Caco-2 (cell line): ENCODE results near the gene HECA. TPM values are rescaled to one million over a fixed set of nuclear protein-coding genes. Genes with fewer than 3 reads are reported as not detected.
"Not testable (repeated sequence)": the region's sequence is repeated elsewhere in the genome, so short reads cannot be mapped to it uniquely, and the experiment has no call there.

Source experiments
- BruUV-seq: library from RNA; stranded (reverse); fragments of 400-500 nt; replicated peaks from 2 replicates; lab custom pipeline; 2021; lab: Mats Ljungman, UMichigan
- CTCF ChIA-PET: fragments of 300-600 bp; sonication (Branson Sonifier 250); formaldehyde crosslinking; loops from one replicate; lab custom pipeline; 2022; ENCODE audit warnings: antibody characterized with exemption; lab: Charles Lee
- POLR2A ChIA-PET: fragments of 300-600 bp; sonication (Branson Sonifier 250); formaldehyde crosslinking; loops from one replicate; lab custom pipeline; 2022; ENCODE audit warnings: antibody characterized with exemption; lab: Charles Lee
- DNase-seq, 2 experiments: peaks; one replicate each; pipeline versions ENCODE4 v3.0.0 to v3.0.0-alpha.2; 2020 to 2022
- H3K27me3 ChIP-seq: replicated peaks from 2 replicates; pipeline ENCODE4 v1.6.0; 2011; ENCODE audit warnings: low read length; ENCODE audit not compliant: control insufficient read depth, insufficient read depth
- H3K36me3 ChIP-seq: 2 replicates; pipeline ENCODE4 v1.5.1; 2011; ENCODE audit warnings: low read length; ENCODE audit not compliant: control insufficient read depth, insufficient read depth
- H3K4me1 ChIP-seq: fragments of 250-450 bp; sonication (Bioruptor Pico); 2 replicates; pipeline ENCODE4 v1.5.1; 2020; ENCODE audit warnings: mild to moderate bottlenecking
- H3K4me3 ChIP-seq: 2 replicates; pipeline ENCODE4 v1.5.1; 2011; ENCODE audit warnings: low read depth, mild to moderate bottlenecking, control low read depth, low read length
- H3K9me3 ChIP-seq: fragments of 250-450 bp; sonication (Bioruptor Pico); 2 replicates; pipeline ENCODE4 v1.5.1; 2020; ENCODE audit warnings: mild to moderate bottlenecking, moderate library complexity
- H3K27ac Mint-ChIP-seq: one replicate; pipeline ENCODE4 v1.8.0; 2022; ENCODE audit warnings: mixed read lengths; ENCODE audit not compliant: unreplicated experiment
- H3K27me3 Mint-ChIP-seq: one replicate; pipeline ENCODE4 v1.8.0; 2022; ENCODE audit warnings: mixed read lengths; ENCODE audit not compliant: insufficient read depth, unreplicated experiment
- H3K36me3 Mint-ChIP-seq: one replicate; pipeline ENCODE4 v1.8.0; 2022; ENCODE audit warnings: mild to moderate bottlenecking, mixed read lengths; ENCODE audit not compliant: insufficient read depth, unreplicated experiment
- H3K4me1 Mint-ChIP-seq: one replicate; pipeline ENCODE4 v1.8.0; 2022; ENCODE audit warnings: low read depth, mixed read lengths; ENCODE audit not compliant: unreplicated experiment
- H3K4me3 Mint-ChIP-seq: one replicate; pipeline ENCODE4 v1.8.0; 2022; ENCODE audit warnings: mild to moderate bottlenecking, moderate library complexity, mixed read lengths; ENCODE audit not compliant: unreplicated experiment
- H3K9me3 Mint-ChIP-seq: one replicate; pipeline ENCODE4 v1.8.0; 2022; ENCODE audit warnings: mixed read lengths; ENCODE audit not compliant: unreplicated experiment
- CTCF ChIP-seq, 2 experiments: fragments of 200-600 bp in 1 of 2; IDR thresholded peaks; 1 replicate in 1 of 2; 2 replicates in 1 of 2; pipeline versions ENCODE4 v1.5.1 to v1.8.0; 2011 to 2022; ENCODE audit warnings: antibody characterized with exemption in 1 of 2, control low read depth in 1 of 2, inconsistent platforms in 1 of 2, low read depth in 1 of 2, low read length in 1 of 2, mild to moderate bottlenecking in 1 of 2, moderate library complexity in 1 of 2; ENCODE audit not compliant: insufficient read depth in 1 of 2, severe bottlenecking in 1 of 2, unreplicated experiment in 1 of 2
- intact Hi-C: fragments of 100-400 bp; cut with micrococcal nuclease; formaldehyde crosslinking; loops from one replicate; pipeline ENCODE4 v1.10.0; 2022; ENCODE audit not compliant: unreplicated experiment
- total RNA-seq: library from RNA; stranded (reverse); gene quantifications from 2 replicates; pipeline ENCODE4 v1.2.3, GENCODE V29; 2022

Gene HECA
- total RNA-seq, 1 experiment from 2014 or later, result 4.9 TPM

GRCh38 chr6:139156551-139156950 is 21.7 kb downstream of the HECA start:
- TF ChIP-seq CTCF (IDR thresholded peaks at IDR 0.05; ENCODE audit: insufficient read depth in 1 of 2, low read depth in 1 of 2, low read length in 1 of 2, severe bottlenecking in 1 of 2, unreplicated experiment in 1 of 2), result no peak
- Histone ChIP-seq H3K4me3 (no peak overlapping the region), H3K9me3 (no peaks in the 10 kb centered on the region), H3K4me1 (peaks cover 24% of the 10 kb centered on the region), H3K36me3 (no peaks in the 10 kb centered on the region), H3K27me3 (no peaks in the 10 kb centered on the region)
- DNase-seq, result no peak
- Mint-ChIP-seq H3K27me3 (no peaks in the 10 kb centered on the region), H3K4me1 (peaks cover 31% of the 10 kb centered on the region), H3K9me3 (no peaks in the 10 kb centered on the region), H3K4me3 (peak overlapping the region; percentile 52), H3K27ac (peak overlapping the region; percentile 96), H3K36me3 (peaks cover 6% of the 10 kb centered on the region)
- intact Hi-C loops, result no loop called here
- ChIA-PET CTCF (no interaction called here), POLR2A (no interaction called here)
- BruUV-seq, result TSS peak; percentile 47

- H3K4me3 Mint-ChIP-seq, result peak overlapping the region; percentile 38
- H3K27me3 Mint-ChIP-seq, H3K36me3 Mint-ChIP-seq, H3K36me3 ChIP-seq, H3K9me3 Mint-ChIP-seq, CTCF ChIA-PET, H3K4me3 ChIP-seq, intact Hi-C loops, H3K9me3 ChIP-seq, POLR2A ChIA-PET, BruUV-seq, H3K27me3 ChIP-seq: not testable (repeated sequence)
- peaks cover 26% of the 10 kb centered on the region for H3K4me1 ChIP-seq
- DNase-seq, result peak; percentile 67 to 85
- peak overlapping the region; percentile 96 for H3K27ac Mint-ChIP-seq
- H3K4me1 Mint-ChIP-seq, result peaks cover 33% of the 10 kb centered on the region
Measured at GRCh38 chr6:139157086-139157485, 22.2 kb downstream of the HECA start.

GRCh38 chr6:139159016-139159415 is 24.1 kb downstream of the HECA start:
- peaks cover 6% of the 10 kb centered on the region for H3K36me3 Mint-ChIP-seq
- BruUV-seq, result no TSS peak

More at GRCh38 chr6:139159016-139159415, 24.1 kb downstream of the HECA start:
- Histone ChIP-seq H3K4me1 (peaks cover 30% of the 10 kb centered on the region), H3K36me3 (no peaks in the 10 kb centered on the region), H3K9me3 (no peaks in the 10 kb centered on the region), H3K27me3 (no peaks in the 10 kb centered on the region), H3K4me3 (no peak overlapping the region)
- DNase-seq, result no peak
- Mint-ChIP-seq H3K9me3 (no peaks in the 10 kb centered on the region), H3K27ac (no peak overlapping the region), H3K4me1 (peaks cover 35% of the 10 kb centered on the region), H3K4me3 (no peak overlapping the region), H3K27me3 (no peaks in the 10 kb centered on the region)
- CTCF ChIA-PET, result no interaction called here
- intact Hi-C loops, result no loop called here
- POLR2A ChIA-PET, result no interaction called here
- no peak for TF ChIP-seq CTCF (IDR thresholded peaks at IDR 0.05; ENCODE audit: insufficient read depth in 1 of 2, low read depth in 1 of 2, low read length in 1 of 2, severe bottlenecking in 1 of 2, unreplicated experiment in 1 of 2)
